Fibroblast of the aortic adventitia (primary cell): ENCODE measurements around the gene KRT33B. TPM values are rescaled to one million over a fixed set of nuclear protein-coding genes. Genes with fewer than 3 reads are reported as not detected.

Experiments
- DNase-seq: peaks from one replicate; pipeline ENCODE4 v3.0.0-alpha.2; 2010; ENCODE audit warnings: low read depth
- H3K4me3 ChIP-seq: 2 replicates; pipeline ENCODE4 v1.5.1; 2011; ENCODE audit warnings: low read depth, mild to moderate bottlenecking, control low read depth, low read length, moderate library complexity
- total RNA-seq: library from RNA; depleted of rRNA; stranded (reverse); fragments of >200 nt; gene quantifications from 2 replicates; pipeline ENCODE4 v1.2.3, GENCODE V29; 2012; ENCODE audit warnings: low replicate concordance
- TF ChIP-seq, protein P1 (sequence below): IDR thresholded peaks from 2 replicates; pipeline ENCODE4 v1.5.1; 2011; ENCODE audit warnings: mild to moderate bottlenecking, low read length, control low read depth, inconsistent platforms; ENCODE audit not compliant: insufficient read depth

The KRT33B gene
- total RNA-seq, 1 donor, result not detected

DNA sequence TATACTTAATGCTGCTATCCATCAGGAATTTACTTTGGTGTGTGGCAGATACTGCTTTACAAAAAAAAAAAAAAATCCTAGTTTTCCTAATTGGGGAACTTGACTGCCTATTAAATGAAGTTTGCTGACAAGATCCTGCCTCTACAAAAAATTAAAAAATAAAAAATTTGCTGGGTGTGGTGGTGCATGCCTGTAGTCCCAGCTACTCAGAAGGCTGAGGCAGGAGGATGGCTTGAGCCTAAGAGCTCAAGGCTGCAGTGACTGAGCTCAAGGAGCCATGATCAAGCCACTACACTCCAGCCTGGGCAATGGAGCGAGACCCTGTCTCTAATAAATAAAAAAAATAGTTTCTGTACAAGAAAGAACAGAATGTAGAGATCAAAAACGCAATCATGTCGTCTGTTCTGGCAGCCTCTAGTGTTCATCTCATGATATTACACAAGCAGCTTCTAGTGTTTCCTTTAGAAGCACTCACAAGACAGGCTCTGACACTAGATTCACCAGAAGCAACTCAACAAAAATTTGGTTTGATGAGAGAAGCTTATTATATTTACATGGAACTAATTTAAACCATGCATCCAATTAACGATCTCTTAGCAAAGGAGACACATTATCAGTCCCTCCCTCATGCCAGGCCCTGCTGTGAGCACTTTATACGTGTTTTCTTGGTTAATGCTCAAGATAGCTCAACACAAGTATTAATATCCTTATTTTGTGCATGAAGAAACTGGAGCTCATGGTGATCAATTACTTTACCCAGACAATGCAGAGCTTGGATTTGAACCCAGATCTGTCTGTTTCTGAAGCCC lies 47.3 kb downstream of the KRT33B start:
- H3K4me3 ChIP-seq, result no peak overlapping the region
- TF ChIP-seq, protein P1, sequence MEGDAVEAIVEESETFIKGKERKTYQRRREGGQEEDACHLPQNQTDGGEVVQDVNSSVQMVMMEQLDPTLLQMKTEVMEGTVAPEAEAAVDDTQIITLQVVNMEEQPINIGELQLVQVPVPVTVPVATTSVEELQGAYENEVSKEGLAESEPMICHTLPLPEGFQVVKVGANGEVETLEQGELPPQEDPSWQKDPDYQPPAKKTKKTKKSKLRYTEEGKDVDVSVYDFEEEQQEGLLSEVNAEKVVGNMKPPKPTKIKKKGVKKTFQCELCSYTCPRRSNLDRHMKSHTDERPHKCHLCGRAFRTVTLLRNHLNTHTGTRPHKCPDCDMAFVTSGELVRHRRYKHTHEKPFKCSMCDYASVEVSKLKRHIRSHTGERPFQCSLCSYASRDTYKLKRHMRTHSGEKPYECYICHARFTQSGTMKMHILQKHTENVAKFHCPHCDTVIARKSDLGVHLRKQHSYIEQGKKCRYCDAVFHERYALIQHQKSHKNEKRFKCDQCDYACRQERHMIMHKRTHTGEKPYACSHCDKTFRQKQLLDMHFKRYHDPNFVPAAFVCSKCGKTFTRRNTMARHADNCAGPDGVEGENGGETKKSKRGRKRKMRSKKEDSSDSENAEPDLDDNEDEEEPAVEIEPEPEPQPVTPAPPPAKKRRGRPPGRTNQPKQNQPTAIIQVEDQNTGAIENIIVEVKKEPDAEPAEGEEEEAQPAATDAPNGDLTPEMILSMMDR, result peak; percentile 95
- DNase-seq, result peak; percentile 77

- no peak for DNase-seq
- no peak overlapping the region for H3K4me3 ChIP-seq
- TF ChIP-seq, protein P1, result no peak
Measured at GRCh38 chr17:41318231-41318630, 51.4 kb downstream of the KRT33B start.

DNA sequence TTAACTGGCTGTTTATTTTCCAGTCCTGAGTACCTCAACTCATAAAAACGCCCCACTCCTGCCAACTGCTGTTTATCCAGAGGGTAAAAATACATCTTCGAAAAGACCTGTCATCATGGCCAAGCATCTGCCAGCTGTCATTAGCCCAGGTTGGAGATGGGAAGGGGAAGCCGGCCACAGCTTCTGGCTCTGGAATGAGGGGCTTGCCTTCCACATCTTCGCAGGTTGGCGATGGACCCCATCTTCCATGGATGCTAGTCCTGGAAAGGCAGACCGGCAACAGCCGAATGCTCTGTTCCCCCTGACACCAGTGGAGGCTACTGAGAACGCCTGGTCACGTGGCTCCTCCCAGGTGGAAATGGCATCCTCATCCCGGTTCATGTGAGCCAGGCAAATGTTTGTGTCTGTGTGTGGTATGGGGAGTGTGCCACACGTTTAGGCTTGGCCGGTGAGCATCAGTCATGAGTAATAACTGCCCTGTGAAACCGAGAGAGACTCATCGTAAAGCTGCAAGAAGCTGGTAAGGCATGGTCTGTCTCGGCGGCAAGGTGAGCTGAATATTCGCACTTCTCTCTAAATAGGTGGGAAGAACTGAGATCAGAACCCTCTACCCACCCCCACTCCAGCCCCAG lies 53.7 kb downstream of the KRT33B start:
- H3K4me3 ChIP-seq, result no peak overlapping the region

DNA sequence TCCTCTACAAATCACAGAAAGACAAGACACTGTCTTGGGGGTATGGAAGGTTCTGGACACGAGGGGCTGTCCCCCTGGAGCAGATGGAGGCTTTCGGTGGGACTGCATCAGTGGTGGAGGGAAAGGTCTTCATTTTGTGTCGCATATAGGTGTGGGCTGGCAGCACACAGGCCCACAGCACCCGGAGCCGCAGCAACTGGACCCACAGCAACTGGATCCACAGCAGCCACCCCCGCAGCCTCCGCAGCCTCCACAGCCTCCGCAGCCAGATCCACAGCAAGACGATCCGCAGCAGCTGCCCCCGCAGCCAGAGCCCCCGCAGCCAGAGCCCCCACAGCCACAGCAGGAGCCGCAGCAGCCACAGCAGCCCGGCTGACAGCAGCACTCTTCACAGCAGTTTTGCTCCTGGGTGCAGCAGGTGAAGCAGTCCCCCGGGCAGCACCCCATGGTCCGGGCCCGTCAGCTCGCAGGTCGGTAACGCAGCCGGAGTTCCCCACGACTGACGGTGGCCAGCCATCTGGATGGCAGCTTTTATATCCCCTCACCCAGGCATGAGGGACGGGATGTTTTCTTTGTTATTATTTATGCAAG lies 54.3 kb downstream of the KRT33B start, which contains the start of gene KRTAP17-1:
KRTAP17-1 (minus strand) TSS at position 507 of the 591 bp plus-strand sequence; CDS start at position 447, 60 bp downstream.
- H3K4me3 ChIP-seq, result no peak within 1 kb of the TSS
- TF ChIP-seq, protein P1, result no peak
- no peak for DNase-seq

More for the DNA sequence above, 53.7 kb downstream of the KRT33B start:
- TF ChIP-seq, protein P1, result no peak
- no peak for DNase-seq

Other genes with a start within 250 kb of the KRT33B start
- gene KRTAP4-12, start 245.6 kb downstream of the KRT33B start, total RNA-seq, result not detected in 2 replicates
- not detected in 2 replicates for gene KRTAP4-6, start 229.3 kb downstream of the KRT33B start, total RNA-seq
- gene KRTAP4-5, start 220.0 kb downstream of the KRT33B start, total RNA-seq, result not detected in 2 replicates
- gene KRTAP4-4, start 209.1 kb downstream of the KRT33B start, total RNA-seq, result not detected in 2 replicates
- gene KRTAP4-3, start 201.6 kb downstream of the KRT33B start, total RNA-seq, result not detected in 2 replicates
- gene KRTAP4-2, start 191.6 kb downstream of the KRT33B start, total RNA-seq, result not detected in 2 replicates
- gene KRTAP4-1, start 184.9 kb downstream of the KRT33B start, total RNA-seq, result not detected in 2 replicates
- not detected in 2 replicates for gene KRTAP9-1, start 179.9 kb downstream of the KRT33B start, total RNA-seq
- not detected in 2 replicates for gene KRTAP9-2, start 143.2 kb downstream of the KRT33B start, total RNA-seq
- not detected in 2 replicates for gene KRTAP9-3, start 137.4 kb downstream of the KRT33B start, total RNA-seq
- not detected in 2 replicates for gene KRTAP9-8, start 131.8 kb downstream of the KRT33B start, total RNA-seq
- gene KRTAP9-4, start 120.1 kb downstream of the KRT33B start, total RNA-seq, result not detected in 2 replicates
- not detected in 2 replicates for gene KRTAP9-9, start 114.4 kb downstream of the KRT33B start, total RNA-seq
- not detected in 2 replicates for gene KRTAP9-6, start 104.4 kb downstream of the KRT33B start, total RNA-seq
- gene KRTAP9-7, start 94.1 kb downstream of the KRT33B start, total RNA-seq, result not detected in 2 replicates
- gene KRTAP29-1, start 67.0 kb downstream of the KRT33B start, total RNA-seq, result not detected in 2 replicates
- not detected in 2 replicates for gene KRTAP16-1, start 60.5 kb downstream of the KRT33B start, total RNA-seq
- not detected in 2 replicates for gene KRTAP17-1, start 54.1 kb downstream of the KRT33B start, total RNA-seq
- not detected in 2 replicates for gene KRT33A, start 19.0 kb downstream of the KRT33B start, total RNA-seq
- 0.45 TPM in 1 of 2 replicates, not detected in the other for gene KRT34, start 12.5 kb upstream of the KRT33B start, total RNA-seq
- gene KRT31, start 27.8 kb upstream of the KRT33B start, total RNA-seq, result 0.09 TPM in 1 of 2 replicates, not detected in the other
- not detected in 2 replicates for gene KRT37, start 54.8 kb upstream of the KRT33B start, total RNA-seq
- gene KRT38, start 71.2 kb upstream of the KRT33B start, total RNA-seq, result not detected in 2 replicates
- 0.09 TPM in 1 of 2 replicates, not detected in the other for gene KRT32, start 97.6 kb upstream of the KRT33B start, total RNA-seq
- not detected in 2 replicates for gene KRT35, start 111.3 kb upstream of the KRT33B start, total RNA-seq
- gene KRT36, start 120.1 kb upstream of the KRT33B start, total RNA-seq, result not detected in 2 replicates
- not detected in 2 replicates for gene KRT13, start 135.8 kb upstream of the KRT33B start, total RNA-seq
- gene KRT15, start 149.1 kb upstream of the KRT33B start, total RNA-seq, result 0.63 TPM in 1 of 2 replicates, not detected in the other
- gene KRT19, start 158.5 kb upstream of the KRT33B start, total RNA-seq, result 50.7 and 78.5 TPM in 2 replicates
- gene KRT9, start 202.2 kb upstream of the KRT33B start, total RNA-seq, result not detected in 2 replicates
- gene KRT14, start 217.1 kb upstream of the KRT33B start, total RNA-seq, result 0.82 and 1.3 TPM in 2 replicates
- gene KRT16, start 243.0 kb upstream of the KRT33B start, total RNA-seq, result 0.98 and 2.0 TPM in 2 replicates